Osteocyte (in vitro differentiated cells): ENCODE data around the gene KCNK7. TPM values are rescaled to one million over a fixed set of nuclear protein-coding genes. Genes with fewer than 3 reads are reported as not detected.

Experiments
- DNase-seq: peaks from one replicate; pipeline ENCODE4 v3.0.0; 2021; ENCODE audit warnings: mixed read lengths; ENCODE audit not compliant: unreplicated experiment; ENCODE audit errors: extremely low spot score
- H3K27ac Mint-ChIP-seq: one replicate; pipeline ENCODE4 v1.8.0; 2021; ENCODE audit warnings: mild to moderate bottlenecking, mixed read lengths; ENCODE audit not compliant: unreplicated experiment
- H3K27me3 Mint-ChIP-seq: one replicate; pipeline ENCODE4 v1.8.0; 2021; ENCODE audit warnings: mixed read lengths; ENCODE audit not compliant: unreplicated experiment
- H3K36me3 Mint-ChIP-seq: one replicate; pipeline ENCODE4 v1.8.0; 2021; ENCODE audit warnings: mixed read lengths; ENCODE audit not compliant: unreplicated experiment
- H3K4me1 Mint-ChIP-seq: one replicate; pipeline ENCODE4 v1.8.0; 2021; ENCODE audit warnings: mixed read lengths; ENCODE audit not compliant: unreplicated experiment
- H3K4me3 Mint-ChIP-seq: one replicate; pipeline ENCODE4 v1.8.0; 2021; ENCODE audit warnings: mild to moderate bottlenecking, moderate library complexity, mixed read lengths; ENCODE audit not compliant: unreplicated experiment
- H3K9me3 Mint-ChIP-seq: one replicate; pipeline ENCODE4 v1.8.0; 2021; ENCODE audit warnings: mixed read lengths; ENCODE audit not compliant: unreplicated experiment
- total RNA-seq: library from RNA; stranded (reverse); gene quantifications from 2 replicates; pipeline ENCODE4 v1.2.1, GENCODE V29; 2021
- TF ChIP-seq, protein P1 (sequence below): fragments of 200-600 bp; sonication (generic); IDR thresholded peaks from 2 replicates; pipeline ENCODE4 v1.5.0; 2021; ENCODE audit warnings: antibody characterized with exemption, mild to moderate bottlenecking, moderate library complexity

The KCNK7 gene
- total RNA-seq, 1 donor from 2014 or later: not detected

DNA sequence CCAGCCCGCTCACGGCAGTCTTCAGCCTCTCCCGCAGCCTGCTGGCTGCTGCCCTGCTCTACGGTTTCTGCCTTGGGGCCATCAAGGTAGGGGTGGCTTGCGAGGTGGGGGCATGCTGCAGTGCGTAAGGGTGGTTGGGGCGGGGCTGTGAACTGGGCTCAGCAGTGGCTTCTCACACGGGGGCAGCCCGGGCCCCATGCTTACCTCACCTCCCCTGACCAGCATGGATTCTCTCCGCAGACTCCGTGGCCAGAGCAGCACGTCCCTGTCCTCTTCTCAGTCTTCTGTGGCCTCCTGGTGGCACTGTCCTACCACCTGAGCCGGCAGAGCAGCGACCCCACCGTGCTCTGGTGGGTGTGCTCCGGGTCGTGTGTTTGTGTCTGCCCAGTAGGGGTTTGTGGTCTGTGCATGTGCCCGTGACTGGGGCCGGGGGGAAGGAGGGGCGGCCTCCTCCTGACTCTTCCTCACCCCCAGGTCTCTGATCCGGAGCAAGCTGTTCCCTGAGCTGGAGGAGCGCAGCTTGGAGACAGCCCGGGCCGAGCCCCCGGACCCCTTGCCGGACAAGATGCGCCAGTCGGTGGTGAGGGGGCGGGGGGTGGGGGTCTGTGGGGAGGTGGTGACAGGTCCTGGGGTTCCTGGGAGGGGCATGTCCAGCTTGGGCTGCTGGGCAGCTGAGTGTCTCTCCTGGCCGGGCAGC, 29.5 kb upstream of the KCNK7 start:
- Mint-ChIP-seq H3K36me3 (peaks cover 27% of the 10 kb centered on the region), H3K27ac (no peak overlapping the region), H3K4me3 (no peak overlapping the region), H3K27me3 (no peaks in the 10 kb centered on the region), H3K4me1 (no peaks in the 10 kb centered on the region), H3K9me3 (no peaks in the 10 kb centered on the region)
- TF ChIP-seq, protein P1, sequence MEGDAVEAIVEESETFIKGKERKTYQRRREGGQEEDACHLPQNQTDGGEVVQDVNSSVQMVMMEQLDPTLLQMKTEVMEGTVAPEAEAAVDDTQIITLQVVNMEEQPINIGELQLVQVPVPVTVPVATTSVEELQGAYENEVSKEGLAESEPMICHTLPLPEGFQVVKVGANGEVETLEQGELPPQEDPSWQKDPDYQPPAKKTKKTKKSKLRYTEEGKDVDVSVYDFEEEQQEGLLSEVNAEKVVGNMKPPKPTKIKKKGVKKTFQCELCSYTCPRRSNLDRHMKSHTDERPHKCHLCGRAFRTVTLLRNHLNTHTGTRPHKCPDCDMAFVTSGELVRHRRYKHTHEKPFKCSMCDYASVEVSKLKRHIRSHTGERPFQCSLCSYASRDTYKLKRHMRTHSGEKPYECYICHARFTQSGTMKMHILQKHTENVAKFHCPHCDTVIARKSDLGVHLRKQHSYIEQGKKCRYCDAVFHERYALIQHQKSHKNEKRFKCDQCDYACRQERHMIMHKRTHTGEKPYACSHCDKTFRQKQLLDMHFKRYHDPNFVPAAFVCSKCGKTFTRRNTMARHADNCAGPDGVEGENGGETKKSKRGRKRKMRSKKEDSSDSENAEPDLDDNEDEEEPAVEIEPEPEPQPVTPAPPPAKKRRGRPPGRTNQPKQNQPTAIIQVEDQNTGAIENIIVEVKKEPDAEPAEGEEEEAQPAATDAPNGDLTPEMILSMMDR: no peak
- DNase-seq: no peak

DNA sequence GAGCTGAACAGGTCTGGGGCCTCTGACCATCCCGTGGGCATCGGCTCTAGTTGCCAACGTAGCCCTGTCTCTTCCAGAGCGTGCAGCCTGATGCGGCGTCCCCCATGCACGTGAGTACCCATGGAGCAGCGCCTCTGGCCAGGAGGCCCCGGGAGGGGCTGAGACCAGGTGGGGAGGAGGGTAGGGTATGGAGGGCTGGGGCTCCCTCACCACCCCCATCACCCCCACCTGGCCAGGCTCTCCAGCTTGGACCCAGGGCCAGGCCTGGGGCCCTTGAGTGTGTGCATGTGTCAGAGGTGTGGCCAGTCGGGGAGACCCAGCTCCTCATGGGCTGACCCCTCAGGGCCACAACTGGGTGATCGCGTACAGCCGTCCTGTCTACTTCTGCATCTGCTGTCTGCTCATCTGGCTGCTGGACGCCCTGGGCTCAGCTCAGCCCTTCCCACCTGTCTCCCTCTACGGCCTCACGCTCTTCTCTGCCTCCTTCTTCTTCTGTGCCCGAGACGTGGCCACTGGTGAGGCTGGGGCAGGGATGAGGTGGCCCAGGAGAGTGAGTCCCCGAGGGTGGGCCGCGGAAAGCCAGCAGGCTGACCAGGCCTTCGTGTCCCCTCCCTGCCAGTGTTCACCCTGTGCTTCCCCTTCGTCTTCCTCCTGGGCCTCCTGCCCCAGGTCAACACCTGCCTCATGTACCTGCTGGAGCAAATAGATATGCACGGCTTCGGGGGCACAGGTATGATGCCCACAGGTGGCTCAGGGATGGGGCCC, 28.4 kb upstream of the KCNK7 start:
- Mint-ChIP-seq H3K36me3 (peaks cover 26% of the 10 kb centered on the region), H3K27me3 (no peaks in the 10 kb centered on the region), H3K27ac (no peak overlapping the region), H3K4me3 (no peak overlapping the region), H3K4me1 (no peaks in the 10 kb centered on the region), H3K9me3 (no peaks in the 10 kb centered on the region)
- no peak for DNase-seq
- TF ChIP-seq, protein P1: no peak

DNA sequence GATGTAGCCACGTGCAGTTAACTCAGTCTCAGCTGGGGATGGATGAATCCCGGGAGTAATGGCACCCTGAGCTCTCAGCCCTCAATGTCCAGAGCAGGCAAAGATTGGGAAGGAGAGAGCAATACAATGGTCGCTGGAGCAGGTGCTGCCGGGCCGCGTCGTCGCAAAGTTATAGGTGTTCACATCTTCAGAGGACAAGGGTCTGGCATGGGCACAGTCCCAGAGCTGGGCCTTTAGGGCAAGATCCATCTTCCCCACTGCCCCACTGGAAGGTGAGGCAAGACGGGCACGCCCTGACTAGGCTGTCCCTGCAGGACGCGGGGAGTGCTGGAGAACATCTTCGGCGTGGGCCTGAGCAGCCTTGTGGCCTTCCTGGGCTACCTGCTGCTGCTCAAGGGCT, 27.6 kb upstream of the KCNK7 start:
- Mint-ChIP-seq H3K36me3 (peaks cover 29% of the 10 kb centered on the region), H3K9me3 (no peaks in the 10 kb centered on the region), H3K27ac (no peak overlapping the region), H3K27me3 (no peaks in the 10 kb centered on the region), H3K4me1 (no peaks in the 10 kb centered on the region), H3K4me3 (no peak overlapping the region)
- DNase-seq: no peak
- TF ChIP-seq, protein P1: no peak

DNA sequence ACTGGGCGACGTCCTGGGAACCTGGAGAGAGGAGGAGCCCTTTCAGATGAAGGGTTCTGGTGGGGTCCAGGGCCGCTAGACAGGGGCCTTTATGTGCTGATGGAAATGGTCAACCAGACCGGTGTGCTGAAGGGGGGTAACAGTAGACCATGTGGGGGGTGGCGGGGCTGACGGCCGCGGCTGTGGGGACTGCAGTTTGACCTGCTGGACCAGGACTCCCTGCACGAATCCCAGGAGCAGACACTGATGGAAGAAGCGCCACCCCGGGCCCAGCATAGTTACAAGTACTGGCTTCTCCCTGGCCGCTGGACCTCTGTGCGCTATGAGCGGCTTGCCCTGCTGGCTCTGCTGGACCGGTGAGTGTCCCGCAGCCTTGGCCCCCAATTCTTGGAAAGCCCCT, 26.4 kb upstream of the KCNK7 start:
- Mint-ChIP-seq H3K27me3 (no peaks in the 10 kb centered on the region), H3K4me1 (peaks cover under 1% of the 10 kb centered on the region), H3K4me3 (no peak overlapping the region), H3K9me3 (no peaks in the 10 kb centered on the region), H3K27ac (no peak overlapping the region), H3K36me3 (peaks cover 30% of the 10 kb centered on the region)
- no peak for DNase-seq
- TF ChIP-seq, protein P1: no peak

DNA sequence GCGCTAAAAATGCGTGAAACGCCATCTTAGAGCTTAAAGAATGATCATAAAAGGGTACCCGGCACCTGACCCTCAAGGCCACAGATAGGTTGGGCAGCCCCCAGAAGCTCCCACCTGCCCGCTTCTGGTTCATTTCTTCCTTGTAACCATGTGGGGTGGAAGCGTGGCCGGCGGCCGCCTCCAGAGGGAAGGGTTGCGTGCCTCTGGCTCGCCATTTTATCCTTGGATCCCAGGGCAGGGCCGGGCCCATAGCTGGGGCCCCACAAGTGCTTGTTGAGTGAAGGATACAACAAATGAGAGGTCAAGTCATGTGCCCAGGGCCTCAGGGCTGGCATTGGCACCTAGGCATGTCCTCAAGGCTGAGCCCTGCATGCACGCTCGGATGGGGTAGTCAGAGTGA, 25.9 kb upstream of the KCNK7 start:
- TF ChIP-seq, protein P1: no peak
- H3K36me3 Mint-ChIP-seq: peaks cover 29% of the 10 kb centered on the region
- H3K27me3 Mint-ChIP-seq: no peaks in the 10 kb centered on the region
- H3K27ac Mint-ChIP-seq: no peak overlapping the region
- H3K4me1 Mint-ChIP-seq: peaks cover 6% of the 10 kb centered on the region
- no peak overlapping the region for H3K4me3 Mint-ChIP-seq
- no peak for DNase-seq
- no peaks in the 10 kb centered on the region for H3K9me3 Mint-ChIP-seq
